Fibroblast of skin of back (primary cell): ENCODE results near the gene PLA2G6. TPM values are rescaled to one million over a fixed set of nuclear protein-coding genes. Genes with fewer than 3 reads are reported as not detected.

Experiments used
- DNase-seq: peaks from one replicate; pipeline ENCODE4 v3.0.0-alpha.2; 2013
- polyA plus RNA-seq, 2 experiments: library from polyadenylated mRNA; unstranded; fragments of 120-200 nt; gene quantifications; one replicate each; pipeline ENCODE4 v1.2.1, GENCODE V29; 2013; ENCODE audit not compliant: insufficient read length in 2 of 2

The PLA2G6 gene, protein sequence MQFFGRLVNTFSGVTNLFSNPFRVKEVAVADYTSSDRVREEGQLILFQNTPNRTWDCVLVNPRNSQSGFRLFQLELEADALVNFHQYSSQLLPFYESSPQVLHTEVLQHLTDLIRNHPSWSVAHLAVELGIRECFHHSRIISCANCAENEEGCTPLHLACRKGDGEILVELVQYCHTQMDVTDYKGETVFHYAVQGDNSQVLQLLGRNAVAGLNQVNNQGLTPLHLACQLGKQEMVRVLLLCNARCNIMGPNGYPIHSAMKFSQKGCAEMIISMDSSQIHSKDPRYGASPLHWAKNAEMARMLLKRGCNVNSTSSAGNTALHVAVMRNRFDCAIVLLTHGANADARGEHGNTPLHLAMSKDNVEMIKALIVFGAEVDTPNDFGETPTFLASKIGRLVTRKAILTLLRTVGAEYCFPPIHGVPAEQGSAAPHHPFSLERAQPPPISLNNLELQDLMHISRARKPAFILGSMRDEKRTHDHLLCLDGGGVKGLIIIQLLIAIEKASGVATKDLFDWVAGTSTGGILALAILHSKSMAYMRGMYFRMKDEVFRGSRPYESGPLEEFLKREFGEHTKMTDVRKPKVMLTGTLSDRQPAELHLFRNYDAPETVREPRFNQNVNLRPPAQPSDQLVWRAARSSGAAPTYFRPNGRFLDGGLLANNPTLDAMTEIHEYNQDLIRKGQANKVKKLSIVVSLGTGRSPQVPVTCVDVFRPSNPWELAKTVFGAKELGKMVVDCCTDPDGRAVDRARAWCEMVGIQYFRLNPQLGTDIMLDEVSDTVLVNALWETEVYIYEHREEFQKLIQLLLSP
- 5.1 TPM for polyA plus RNA-seq (2013, experiment 1 of 2; ENCODE audit: insufficient read length)
- 5.3 TPM for polyA plus RNA-seq (2013, experiment 2 of 2; ENCODE audit: insufficient read length)

DNA sequence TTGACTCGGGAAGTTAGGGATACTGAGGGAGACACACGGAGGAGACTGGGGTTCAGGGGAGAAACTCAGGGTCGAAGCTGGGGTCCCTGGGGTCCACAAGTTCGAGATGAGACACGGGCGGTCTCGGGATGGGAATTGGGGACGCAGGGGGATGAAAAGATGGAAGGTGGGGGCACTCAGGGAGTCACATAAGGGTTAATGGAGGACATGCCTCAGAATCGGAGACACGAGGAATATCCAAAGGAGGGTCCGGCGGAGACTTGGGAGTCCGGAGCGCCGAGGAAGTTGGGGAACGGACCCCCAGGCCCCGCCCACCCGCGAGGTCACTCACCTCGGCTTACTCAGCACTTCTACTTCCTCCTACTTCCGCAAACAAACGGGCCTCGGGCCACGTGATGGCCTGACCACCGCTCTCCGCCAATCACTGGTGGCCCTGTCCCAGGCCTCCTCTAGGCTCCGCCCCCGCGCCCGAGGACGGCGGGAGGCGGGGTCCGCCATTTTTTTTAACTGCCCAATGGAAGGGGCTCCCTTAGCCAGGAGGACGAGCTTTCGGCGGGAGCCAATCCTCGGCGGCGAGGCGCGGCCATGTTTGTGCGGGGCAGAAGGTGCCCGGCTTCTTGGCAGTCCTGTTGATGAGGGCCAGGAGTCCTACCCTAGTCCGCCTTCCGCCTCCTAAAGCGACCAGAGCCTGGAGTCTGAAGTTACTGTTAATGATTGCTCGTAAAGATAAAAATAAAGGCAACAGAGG is at the start of gene PLA2G6:
PLA2G6 (minus strand) TSS at position 378 of the 748 bp plus-strand sequence. CDS start 12,404 bp downstream, outside the sequence.
- DNase-seq = peak; percentile 98

DNA sequence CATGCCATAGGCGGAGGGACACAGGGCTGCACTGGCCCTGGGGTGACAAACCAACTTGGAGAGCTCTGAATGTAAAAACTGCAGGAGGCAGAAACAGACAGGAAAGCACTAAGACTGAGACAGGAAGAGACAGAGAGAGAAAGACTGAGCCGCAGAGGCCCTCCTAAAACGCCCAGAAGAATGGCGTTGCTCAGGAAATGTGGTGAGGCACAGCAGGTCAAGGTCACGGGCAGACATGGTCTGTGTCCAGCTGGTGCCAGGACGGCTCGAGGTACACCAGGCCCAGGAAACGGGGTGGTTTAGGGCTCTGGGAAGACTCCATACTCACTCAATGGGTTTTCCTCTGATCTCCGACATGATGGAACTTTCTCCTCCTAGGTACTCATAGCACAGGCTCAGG is 49.3 kb upstream of the PLA2G6 start:
- no peak for DNase-seq

DNA sequence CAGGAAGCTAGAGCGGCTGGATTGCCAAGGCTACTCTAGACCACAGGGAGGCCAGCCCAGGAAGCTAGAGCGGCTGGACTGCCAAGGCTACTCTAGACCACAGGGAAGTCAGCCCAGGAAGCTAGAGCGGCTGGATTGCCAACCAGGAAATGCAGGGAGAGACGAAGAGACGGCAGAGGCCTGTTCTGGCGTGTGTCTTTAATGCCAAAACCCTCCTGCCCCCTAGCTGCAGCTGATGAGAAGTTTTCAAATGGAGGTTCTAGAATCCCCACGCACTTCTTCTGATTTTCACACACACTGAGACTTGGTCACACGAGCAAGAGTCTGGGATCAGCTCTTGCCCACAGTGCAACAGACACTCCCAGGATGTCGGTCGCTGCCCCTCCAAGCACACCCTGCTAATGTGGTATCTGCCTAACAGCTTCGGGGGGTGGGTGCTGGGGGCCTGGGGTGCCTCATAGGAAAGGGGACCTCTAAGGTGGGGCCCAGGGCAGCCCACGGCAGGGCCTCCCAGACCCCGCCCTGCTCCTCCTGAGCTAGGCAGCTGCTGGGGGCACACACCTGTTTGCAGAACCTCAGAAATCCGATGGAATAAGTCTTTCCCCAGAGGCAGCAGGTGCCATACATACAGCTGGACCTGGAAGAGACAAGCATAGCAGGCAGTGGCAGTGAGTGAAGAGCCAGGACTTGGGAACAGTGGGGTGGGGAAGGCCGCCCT is 48.6 kb upstream of the PLA2G6 start:
- DNase-seq = peak; percentile 74

DNA sequence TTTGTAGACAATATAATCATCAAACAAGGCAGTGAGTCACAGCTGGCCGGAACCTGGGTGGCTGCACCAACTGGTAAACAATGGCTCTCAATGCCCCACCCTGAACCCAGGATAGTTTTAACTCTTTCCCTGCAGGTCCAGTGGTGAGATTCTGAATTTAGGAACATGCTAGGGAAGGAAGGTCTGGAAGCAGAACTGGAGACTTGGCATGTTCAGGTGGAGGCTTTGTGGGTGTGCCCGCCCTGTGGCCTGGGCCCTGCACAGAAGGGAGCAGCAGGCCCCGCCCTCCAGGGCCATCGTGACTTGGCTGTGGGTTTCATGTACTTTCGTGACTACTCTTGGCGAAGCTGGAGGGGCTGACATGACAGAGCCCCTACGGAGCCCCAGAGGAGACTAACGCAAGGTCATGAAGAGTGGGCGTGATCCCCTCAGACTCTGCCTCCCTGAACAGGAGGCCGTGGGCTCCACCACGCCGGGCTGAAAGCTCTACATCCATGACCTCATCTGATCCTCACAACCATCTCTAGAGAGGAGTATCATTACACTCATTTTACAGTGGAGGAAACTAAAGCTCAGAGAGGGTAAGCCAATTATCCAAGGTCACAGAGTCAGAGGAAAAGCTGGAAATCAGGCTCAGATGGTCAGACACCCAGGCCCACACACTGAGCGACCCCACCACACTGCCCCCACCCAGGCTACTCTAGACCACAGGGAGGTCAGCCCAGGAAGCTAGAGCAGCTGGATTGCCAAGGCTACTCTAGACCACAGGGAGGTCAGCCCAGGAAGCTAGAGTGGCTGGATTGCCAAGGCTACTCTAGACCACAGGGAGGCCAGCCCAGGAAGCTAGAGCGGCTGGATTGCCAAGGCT is 47.5 kb upstream of the PLA2G6 start:
- DNase-seq = peak; percentile 75

DNA sequence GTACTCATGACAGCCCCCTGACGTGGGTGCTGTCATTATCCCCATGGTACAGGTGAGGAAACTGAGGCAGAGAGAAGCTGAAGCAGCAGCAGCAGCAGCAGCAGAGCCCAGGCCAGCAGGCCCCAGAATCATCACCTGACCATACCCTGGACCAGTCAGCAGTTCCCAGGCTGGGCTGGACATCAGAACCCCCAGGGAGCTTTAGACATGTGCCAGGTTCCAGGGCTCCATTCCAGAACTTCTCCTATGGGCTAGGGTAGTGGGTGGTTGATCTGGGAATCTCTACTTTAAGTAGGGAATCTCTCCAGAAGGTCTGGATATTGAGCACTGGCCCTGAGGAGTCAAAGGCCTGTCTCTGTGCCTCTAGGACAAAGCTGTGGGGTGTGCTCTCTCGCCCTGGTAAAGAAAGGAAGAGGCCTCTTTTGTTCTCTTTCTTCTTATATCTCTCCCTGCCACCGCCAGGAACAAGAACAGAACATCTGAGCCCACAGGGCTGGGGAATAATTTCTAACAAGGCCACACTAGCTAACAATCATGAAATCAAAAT is 46.8 kb upstream of the PLA2G6 start:
- DNase-seq = no peak

DNA sequence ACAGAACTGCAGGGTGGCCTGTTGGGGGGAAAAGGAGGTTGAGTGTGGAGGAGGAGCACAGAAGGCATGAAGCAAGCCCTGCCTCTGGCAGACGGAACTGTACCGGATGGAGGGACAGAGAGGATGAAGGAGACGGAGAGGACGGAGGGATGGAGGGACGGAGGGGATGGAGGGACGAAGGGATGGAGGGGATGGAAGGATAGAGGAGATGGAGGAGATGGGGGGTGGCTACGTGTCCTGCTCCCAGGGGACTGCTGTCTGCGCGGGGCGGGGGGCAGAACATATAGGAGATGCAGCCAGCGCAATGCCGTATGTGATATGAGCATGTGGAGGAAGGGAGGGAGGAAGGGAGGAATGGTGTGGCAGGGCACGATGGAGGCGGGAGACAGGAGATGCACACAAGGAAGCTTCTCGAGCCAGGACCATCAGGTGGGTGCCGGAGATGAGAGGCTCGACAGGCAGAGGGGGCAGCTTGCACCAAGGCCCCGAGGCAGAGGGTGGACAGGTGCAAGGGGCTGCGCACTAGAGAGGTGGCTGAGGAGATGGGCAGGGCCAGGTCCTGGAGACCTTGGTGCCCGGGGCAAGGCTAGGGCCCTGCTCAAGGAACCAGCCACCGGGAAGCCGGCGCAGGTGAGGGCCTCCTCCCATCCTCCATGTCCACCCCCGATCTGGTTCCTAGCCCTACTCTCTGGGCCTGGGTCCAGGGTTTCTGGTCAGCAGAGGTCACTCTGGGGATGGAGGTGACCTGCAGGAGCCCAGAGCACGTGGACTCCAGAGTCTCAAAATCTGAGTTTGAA is 45.4 kb upstream of the PLA2G6 start:
- DNase-seq = no peak

DNA sequence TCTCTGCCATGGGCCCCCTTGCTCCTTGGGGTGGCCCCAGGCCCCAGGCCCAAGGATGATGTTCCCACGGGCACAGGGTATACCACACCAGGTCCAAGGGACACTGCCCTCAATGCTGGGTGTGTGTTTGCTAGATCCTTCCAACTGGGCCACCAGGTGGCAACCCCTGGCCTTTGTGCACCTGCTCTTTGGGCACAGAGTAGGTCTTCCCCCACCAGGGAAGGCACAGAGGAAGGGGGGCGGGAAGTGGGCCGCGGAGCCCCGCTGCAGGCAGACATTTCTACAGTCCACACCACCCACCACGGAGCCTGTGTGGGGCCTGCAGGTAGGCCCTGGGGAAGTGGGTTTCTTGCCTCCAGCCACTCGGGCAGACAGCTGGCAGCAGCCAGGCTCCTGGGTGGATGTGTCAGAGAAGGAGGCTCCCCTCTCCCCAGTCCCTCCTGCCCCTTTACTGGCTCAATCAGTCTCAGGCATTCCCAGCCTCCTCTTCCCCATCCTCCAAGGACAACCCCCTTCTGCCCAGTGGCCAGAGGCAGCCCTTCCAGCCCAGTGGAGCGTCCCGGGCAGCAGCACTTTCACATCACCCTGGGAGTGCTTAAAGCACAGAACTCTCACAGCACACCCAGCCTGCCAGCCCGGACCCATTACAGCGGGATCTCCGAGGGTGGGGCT is 41.8 kb upstream of the PLA2G6 start:
- DNase-seq = no peak

DNA sequence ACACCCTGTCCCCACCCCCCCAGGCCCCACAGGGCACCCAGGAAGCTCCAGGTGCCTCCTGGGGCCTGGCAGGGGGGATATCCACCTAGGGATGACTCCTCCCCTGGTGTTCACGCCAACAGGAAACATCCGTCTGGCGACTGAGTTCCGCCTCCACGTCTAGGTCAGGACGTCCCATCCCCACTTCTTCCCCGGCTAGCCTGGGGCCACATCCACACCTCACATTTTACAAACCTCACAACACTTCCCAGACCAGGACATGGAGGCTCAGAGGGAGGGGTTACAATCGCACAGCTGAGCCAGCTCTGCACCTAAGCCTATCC is 41.1 kb upstream of the PLA2G6 start:
- no peak for DNase-seq

DNA sequence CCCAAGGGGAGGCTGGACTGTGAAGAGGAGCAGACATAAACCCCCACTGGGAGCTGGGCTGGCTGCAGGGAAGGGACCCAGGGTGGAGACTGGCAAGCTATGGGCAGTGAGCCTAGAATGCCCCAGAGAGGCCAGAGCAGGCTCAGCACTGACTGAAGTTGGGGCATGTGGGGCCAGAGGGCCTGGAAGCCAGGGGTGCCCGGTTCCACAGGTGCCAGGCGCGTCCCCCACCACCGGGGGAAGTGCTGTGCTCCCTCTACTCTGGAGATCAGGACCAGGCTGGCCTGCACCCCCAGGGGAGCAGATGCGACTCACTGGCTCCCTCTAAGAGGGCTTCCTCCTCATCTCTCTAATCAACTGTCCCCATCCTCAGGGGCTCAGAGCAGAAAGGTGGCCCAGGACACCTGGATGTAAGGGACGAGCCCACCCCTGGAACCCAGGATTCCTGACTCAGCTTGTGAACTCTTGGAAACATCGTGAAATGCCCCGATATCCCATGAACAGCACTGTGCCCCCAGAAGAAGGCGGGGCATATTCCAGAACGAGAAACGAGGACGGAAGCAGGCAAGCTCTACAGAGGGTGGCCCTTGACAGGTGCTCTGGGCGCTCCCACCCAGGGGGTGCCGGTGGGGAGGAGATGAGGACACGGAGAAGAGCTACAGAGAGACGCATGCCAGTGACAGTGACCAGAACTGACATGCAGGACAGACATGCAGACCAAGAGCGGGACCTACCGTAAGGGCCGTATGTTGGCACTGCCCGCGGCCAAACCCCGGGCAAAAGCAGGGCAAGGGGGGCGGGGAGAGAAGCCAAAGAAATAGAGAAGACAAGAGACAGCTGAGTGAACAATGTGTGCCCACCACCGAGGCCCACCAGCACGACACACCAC is 40.5 kb upstream of the PLA2G6 start:
- DNase-seq = no peak

DNA sequence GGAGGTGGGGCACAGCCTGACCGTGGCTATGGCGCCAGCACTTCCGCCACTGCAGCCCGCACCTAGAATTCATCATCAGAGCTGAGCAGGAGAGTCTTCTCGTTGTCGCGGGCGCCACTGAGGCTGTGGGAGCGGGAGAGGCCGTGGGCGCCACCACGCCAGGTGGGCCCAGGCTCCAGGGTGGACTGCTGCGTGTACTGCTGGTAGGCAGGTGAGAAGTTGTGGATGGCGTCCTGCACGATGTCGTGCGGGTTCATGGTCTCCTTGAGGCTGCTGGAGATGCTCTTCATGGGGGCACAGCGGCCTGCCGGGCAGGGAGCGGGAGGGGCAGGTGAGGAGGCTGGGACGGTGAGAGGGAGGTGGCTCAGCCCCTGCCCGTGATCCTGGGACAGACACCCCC is 39.8 kb upstream of the PLA2G6 start:
- no peak for DNase-seq

DNA sequence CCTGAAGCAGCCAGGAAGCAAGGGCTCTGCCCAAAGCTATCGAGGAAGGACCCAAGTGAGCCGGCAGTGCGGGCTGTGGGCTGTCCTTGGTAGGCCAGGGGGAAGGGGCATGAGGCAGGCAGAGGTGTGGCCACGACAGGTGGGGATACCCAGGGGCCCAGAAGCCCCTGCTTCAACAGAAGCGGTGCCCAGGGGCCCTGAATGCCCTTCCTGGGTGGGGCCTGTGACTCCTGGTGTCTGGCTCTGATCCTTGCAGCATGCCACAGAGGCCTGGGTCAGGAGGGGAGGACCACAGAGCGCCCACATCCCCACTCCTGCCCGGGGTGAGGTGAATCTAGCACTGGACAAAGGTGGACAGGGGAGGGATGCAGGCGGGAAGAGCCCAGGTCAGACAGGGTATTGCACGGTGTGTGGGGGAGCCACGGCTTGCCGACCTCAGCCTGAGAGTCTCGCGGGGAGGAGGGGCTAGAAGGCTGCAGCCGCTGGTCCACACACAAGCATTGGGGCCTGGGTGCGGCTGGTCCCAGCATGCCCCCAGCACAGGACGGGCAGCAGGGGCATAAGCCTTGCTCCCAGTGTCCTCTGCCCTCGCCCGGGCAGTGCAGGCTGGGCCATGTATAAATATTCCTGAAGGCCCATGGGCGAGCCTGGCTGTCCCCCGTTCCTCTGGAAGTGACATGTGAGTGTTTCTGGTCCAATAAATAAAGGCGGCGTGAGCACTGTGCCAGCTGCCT is 39.2 kb upstream of the PLA2G6 start:
- DNase-seq = no peak

DNA sequence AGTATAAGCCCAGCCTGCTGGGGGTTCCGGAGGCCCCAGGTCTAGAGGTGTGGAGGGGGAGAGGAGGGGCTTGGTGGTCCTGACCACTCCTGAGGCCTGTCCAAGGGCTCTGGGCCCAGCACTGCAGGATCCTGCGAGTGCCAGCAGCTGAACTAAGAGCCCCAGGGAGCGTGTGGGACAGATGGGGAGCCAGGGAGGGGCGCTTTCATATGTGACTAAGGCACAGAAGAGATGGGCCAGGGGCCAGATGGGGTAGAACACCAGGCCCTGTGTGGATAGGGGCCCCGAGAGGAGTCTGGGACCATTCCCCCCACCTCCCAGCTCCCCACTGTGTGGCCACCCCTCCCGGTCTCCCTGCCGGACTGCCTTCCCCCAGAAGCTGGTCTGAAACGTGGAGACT is 38.5 kb upstream of the PLA2G6 start:
- DNase-seq = no peak

DNA sequence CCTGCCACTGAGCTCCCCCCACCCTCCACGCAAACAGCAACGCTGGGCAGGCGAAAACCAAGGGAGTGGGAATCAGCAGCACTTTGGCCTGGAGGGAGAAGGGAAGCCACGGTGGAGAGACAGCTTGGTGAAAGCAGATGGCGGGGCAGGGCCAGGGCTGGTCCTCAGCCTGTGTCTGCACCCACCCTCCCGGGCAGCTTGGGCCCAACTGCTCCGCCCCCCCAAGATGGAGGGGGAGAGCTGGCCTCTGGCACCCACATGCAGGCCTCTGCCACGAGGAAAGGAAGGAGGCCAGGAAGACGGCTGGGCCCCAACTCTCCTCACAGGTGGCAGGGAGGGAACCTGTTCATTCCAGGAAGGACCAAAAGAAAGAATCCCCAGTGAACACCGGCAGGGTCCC is 38.0 kb upstream of the PLA2G6 start:
- DNase-seq = no peak

DNA sequence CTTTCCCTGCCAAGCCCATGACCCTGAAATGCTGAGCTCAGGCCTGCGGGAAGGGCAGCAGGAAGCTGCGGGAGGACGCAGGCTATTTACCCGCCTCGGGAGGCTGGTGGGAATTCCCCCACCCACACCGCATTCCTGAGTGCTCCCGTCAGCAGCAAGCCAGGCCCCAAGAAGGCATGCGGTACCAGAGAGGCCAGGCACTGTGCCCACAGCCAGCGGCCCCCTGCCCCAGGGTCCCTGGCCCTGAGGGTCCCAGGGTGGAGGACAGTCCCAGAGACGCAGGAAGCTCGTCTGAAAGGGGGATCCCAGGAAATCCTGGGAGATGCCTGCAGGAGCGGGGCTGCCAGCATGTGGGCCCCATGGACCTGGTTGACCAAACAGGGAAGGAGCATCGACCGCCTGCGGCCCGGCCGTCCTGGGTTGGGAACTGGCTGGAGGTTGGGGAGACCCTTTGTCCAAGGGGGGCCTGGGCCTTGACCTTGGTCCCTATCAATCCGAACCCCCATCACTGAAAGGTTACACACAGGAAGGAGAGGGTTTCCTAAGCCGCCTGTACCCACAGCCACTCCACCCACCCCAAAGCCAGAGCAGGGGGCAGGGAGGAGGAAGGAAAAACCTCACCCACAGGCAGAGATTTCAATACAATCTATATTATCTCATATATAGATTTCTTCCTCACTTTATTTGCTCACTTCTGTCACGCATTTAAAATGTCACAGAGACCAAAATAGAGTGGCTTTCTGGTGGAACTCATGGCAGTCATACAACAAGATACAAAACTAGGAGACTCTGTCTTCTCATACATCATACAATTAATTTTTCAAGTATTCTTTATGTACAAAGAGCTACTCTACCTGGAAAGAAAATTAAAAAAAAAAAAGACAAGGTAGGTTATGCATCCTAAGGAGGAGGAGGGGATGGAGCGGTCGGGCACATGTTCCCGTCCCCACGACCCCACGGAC is 37.3 kb upstream of the PLA2G6 start:
- DNase-seq = peak; percentile 95

DNA sequence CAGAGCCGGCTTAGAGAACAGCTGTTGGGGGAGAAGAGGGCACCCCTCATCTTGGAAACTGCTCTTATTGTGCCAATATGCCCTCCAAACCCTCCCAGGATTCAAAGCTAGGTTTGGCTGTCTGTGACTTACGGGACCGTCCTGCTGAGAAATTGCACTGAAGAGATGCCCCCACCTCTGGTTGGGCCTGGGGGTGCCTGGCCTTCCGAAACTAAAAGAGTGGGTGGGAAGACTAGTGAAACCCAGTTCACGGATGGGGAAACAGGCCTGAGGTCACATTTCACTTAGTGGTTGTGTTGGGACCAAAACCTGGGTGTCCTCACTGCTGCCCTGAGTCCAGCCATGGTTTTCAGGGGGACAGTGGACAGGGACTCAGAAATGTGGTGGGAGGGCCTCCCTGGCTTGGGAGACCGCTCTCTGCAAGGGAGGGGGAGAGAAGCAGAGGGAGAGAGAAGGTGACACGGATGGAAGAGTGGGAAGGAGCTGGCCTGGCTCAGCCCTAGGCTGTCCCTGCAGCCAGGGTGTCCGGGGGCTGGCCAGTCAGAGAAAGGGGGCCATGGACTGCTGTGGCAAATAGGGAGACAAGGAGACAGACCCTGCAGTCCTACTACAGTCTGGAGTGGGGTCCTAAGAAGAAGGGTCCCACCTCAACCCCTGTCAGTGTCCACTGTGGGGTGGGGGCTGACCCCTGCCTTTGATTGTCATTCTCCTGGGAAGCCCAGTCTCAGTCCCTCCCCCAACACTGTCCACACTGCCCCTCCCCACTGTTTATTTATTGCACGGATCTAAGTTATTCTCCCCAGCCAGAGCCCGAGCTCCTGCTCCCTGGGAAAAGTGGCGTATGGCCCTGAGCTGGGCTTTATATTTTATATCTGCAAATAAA is 33.8 kb upstream of the PLA2G6 start:
- no peak for DNase-seq
